Lung (tissue), 12 donors: ENCODE measurements around the gene GPR35. TPM values are rescaled to one million over a fixed set of nuclear protein-coding genes. Genes with fewer than 3 reads are reported as not detected.

Source experiments
- ATAC-seq: fragments of 200-7000 bp; cut with Tn5 transposase; one replicate; pipeline ENCODE4 v1.9.1; 2020; ENCODE audit warnings: moderate number of reproducible peaks; ENCODE audit not compliant: insufficient read depth, low FRiP score
- DNase-seq, 3 donors: peaks; one replicate each; pipeline ENCODE4 v3.0.0-alpha.2; 2013 to 2017
- H3K27ac ChIP-seq, 2 donors: one replicate each; pipeline ENCODE4 v1.5.1; 2013; ENCODE audit warnings: mild to moderate bottlenecking in 2 of 2, moderate library complexity in 2 of 2, control low read depth in 1 of 2, inconsistent platforms in 1 of 2, low read depth in 1 of 2, low read length in 1 of 2
- H3K27me3 ChIP-seq, 3 donors: one replicate each; pipeline ENCODE4 v1.5.1; 2013; ENCODE audit warnings: low read length in 2 of 3; ENCODE audit not compliant: control insufficient read depth in 3 of 3, insufficient read depth in 3 of 3
- H3K36me3 ChIP-seq, 4 donors: one replicate each; pipeline ENCODE4 v1.5.1; 2013; ENCODE audit warnings: low read length in 4 of 4, mild to moderate bottlenecking in 1 of 4, moderate library complexity in 1 of 4; ENCODE audit not compliant: control insufficient read depth in 4 of 4, insufficient read depth in 4 of 4
- H3K4me1 ChIP-seq, 5 donors: one replicate each; pipeline ENCODE4 v1.5.1; 2013; ENCODE audit warnings: low read length in 5 of 5, mild to moderate bottlenecking in 2 of 5, moderate library complexity in 1 of 5; ENCODE audit not compliant: control insufficient read depth in 5 of 5, insufficient read depth in 5 of 5
- H3K4me3 ChIP-seq: one replicate; pipeline ENCODE4 v1.5.1; 2013; ENCODE audit warnings: mild to moderate bottlenecking, control low read depth, moderate library complexity
- H3K9ac ChIP-seq, 2 donors: one replicate each; pipeline ENCODE4 v1.5.1; 2013; ENCODE audit warnings: low read length in 2 of 2, control low read depth in 1 of 2; ENCODE audit not compliant: insufficient read depth in 1 of 2
- H3K9me3 ChIP-seq, 4 donors: one replicate each; pipeline ENCODE4 v1.5.1; 2013; ENCODE audit warnings: low read length in 3 of 4, mild to moderate bottlenecking in 1 of 4, moderate library complexity in 1 of 4; ENCODE audit not compliant: control insufficient read depth in 4 of 4, insufficient read depth in 3 of 4
- CTCF ChIP-seq: IDR thresholded peaks from 2 replicates; pipeline ENCODE4 v1.5.1; 2012; ENCODE audit warnings: mild to moderate bottlenecking; ENCODE audit errors: control extremely low read depth, extremely low read depth
- WGBS, 2 donors: extraction: QIAGEN DNeasy Blood & Tissue Kit; methylation state at CpG; one replicate each; pipeline ENCODE4 v1.1.7; 2013; 5-methylcytosine and 5-hydroxymethylcytosine counted together
- polyA plus RNA-seq, 2 donors: library from polyadenylated mRNA; stranded (reverse); fragments of 200-250 nt; gene quantifications; one replicate each; pipeline ENCODE4 v1.2.1, GENCODE V29; 2013
- total RNA-seq, 2 donors: library from RNA; depleted of rRNA in 1 of 2; stranded (reverse); fragments of >200 nt in 1 of 2; gene quantifications; one replicate each; pipeline ENCODE4 v1.2.1, GENCODE V29; 2014 to 2021
- donor health status: control.
- donor health status: control.
- donor health status: Bipolar disorder and iron deficiency.
- donor health status: healthy.
- donor health status: DM: yes; HTN: yes; CAD: no.

GPR35 gene
- total and polyA plus RNA-seq, 4 donors: 2.3 to 10.3 (median 4.1) TPM

GRCh38 chr2:240577281-240578109 is 47.8 kb upstream of the GPR35 start:
- WGBS, 2 donors: 93 to 95% methylated on average over 24 to 26 of the region's 26 CpGs
- Histone ChIP-seq H3K9me3 (no peaks in the 10 kb centered on the region), H3K9ac (no peak overlapping the region), H3K4me3 (no peak overlapping the region), H3K27me3 (no peaks in the 10 kb centered on the region), H3K4me1 (peaks cover 0 to 17% (median 0%) of the 10 kb centered on the region in 5 donors), H3K36me3 (peaks cover 0 to 63% (median 1%) of the 10 kb centered on the region in 4 donors), H3K27ac (peak overlapping the region in 1 of 2 donors; percentile 95)
- no peak for DNase-seq
- ATAC-seq: no peak
- TF ChIP-seq CTCF: no peak

- H3K36me3 ChIP-seq: peaks cover 0 to 60% (median 2%) of the 10 kb centered on the region in 4 donors
- DNase-seq: no peak
Measured at GRCh38 chr2:240578110-240578450, 47.2 kb upstream of the GPR35 start.

GRCh38 chr2:240578488-240578887 is 46.8 kb upstream of the GPR35 start:
- Histone ChIP-seq H3K9ac (no peak overlapping the region), H3K9me3 (no peaks in the 10 kb centered on the region), H3K4me1 (peaks cover 0 to 17% (median 0%) of the 10 kb centered on the region in 5 donors), H3K27me3 (no peaks in the 10 kb centered on the region), H3K36me3 (peaks cover 0 to 57% (median 2%) of the 10 kb centered on the region in 4 donors), H3K4me3 (no peak overlapping the region), H3K27ac (peak overlapping the region in 1 of 2 donors; percentile 95)
- 92 to 94% methylated on average over 8 of the region's 8 CpGs for WGBS, 2 donors
- ATAC-seq (no peak), DNase-seq (no peak)
- no peak for TF ChIP-seq CTCF

More at GRCh38 chr2:240578110-240578450, 47.2 kb upstream of the GPR35 start:
- WGBS, 2 donors: 95 to 97% methylated on average over 9 of the region's 9 CpGs
- Histone ChIP-seq H3K4me3 (no peak overlapping the region), H3K27me3 (no peaks in the 10 kb centered on the region), H3K4me1 (peaks cover 0 to 17% (median 0%) of the 10 kb centered on the region in 5 donors), H3K9me3 (no peaks in the 10 kb centered on the region), H3K9ac (no peak overlapping the region), H3K27ac (peak overlapping the region in 1 of 2 donors; percentile 95)
- ATAC-seq: no peak
- no peak for TF ChIP-seq CTCF
